NOMO-1 treated with DMSO at 0.1 percent for 48 hours (cell line): Measurements from ENCODE around the gene DESI2.
A peak's percentile ranks its signal among the peaks of the same experiment; 100 is the strongest.
"Not testable (repeated sequence)": the region's sequence is repeated elsewhere in the genome, so short reads cannot be mapped to it uniquely, and the experiment has no call there.

ENCODE experiments used
- DNase-seq: peaks from one replicate; lab custom pipeline; 2025; ENCODE audit not compliant: unreplicated experiment; lab: John Stamatoyannopoulos, UW

DESI2 gene

DNA sequence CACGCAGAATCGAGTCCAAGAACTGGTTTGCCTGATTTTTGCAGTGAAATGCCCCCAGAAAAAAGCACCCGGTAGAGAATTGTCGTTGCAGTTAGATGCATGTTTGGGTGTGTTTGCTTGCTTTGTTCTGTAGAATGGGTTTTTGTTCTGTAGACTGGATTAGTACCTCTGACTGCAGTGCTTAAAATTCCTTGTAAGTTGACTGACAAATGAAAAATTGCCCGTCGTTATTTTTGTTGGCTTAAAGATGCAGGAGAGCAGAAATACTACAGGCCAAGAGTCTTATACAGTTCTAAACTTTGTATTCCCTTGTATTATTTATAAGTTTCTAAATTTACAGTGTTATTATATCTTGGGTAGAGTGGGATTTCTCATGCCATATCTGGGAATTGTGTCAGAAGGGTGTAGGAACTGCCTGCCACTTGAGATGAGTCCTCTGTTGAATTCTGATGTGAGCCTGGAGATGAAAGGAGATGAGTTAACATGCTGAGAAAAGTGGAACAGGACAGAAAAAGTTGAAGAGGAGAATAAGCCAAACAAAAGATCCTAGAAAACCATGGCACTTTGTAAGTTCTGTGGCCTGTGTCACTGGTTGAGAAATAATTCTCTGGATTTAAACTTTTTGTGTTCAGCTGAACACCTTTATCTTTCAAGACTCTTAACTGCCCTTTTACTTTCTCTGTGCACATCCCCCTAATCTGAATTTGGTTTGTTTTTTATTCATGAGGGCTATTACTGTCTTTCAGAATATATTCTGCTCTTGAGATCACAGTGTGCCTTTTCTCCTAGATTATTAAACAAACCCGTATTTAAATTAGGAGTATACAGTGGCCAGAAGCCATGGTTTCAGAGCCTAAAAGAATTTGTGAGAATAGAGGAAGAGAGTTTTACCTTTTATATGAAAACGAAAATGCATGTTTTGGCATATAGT is 1.4 kb downstream of the DESI2 start:
- peak; percentile 1 for DNase-seq

DNA sequence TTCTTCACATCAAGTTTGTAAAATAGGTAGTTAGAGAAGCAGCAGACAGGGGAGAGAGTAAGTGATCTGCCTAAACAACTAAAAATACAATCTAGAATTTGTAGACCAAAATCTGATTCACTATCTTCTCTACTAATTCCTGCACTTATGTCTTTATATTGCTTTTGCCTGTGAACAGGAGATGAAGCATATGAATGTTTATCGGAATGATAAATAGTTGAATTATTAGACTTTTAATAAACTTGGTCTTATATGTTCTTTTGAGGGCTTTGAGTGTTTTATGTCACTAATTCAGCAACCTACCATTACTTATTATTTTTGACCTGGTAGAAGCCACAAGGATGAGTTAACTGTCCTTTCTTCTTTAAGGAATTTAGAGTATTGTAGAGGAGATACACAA is 2.3 kb downstream of the DESI2 start:
- no peak for DNase-seq

DNA sequence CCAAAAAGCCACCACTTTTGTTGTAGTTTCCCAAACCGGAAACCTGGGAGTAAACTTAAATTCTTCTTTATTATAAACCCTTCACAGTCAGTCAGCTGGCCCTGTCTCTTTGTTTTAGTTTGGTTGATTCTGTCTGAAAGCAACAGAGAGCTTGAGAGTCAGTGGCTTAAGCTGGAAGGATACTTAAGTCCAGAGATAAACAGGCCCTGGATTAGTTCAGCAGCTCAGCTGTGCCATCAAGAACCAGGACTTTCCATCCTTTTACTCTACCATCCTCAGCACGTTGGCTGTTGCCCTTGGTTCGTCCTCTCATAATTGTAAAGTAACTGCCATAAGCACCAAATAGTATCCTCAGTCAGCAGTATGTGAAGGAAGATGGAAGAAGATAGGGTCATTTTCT is 4.5 kb downstream of the DESI2 start:
- no peak for DNase-seq

DNA sequence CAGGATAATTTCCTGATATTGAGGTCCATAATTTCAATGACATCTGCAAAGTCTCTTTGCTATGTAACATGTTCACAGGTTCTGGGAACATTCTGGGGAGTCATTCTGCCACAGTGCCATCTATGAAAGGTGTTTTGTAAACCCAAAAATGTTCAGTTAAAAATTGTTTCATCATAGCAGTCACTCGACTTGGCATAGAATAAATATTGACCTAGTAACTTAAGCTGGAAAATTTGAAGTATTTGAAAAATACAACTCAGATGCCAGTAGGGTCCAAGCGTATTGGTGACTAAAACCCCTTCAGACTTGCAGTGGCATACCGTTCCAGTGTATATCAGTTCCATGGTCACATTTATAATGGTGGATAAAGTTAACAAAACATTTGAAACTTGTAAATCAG is 6.8 kb downstream of the DESI2 start:
- DNase-seq, result no peak

DNA sequence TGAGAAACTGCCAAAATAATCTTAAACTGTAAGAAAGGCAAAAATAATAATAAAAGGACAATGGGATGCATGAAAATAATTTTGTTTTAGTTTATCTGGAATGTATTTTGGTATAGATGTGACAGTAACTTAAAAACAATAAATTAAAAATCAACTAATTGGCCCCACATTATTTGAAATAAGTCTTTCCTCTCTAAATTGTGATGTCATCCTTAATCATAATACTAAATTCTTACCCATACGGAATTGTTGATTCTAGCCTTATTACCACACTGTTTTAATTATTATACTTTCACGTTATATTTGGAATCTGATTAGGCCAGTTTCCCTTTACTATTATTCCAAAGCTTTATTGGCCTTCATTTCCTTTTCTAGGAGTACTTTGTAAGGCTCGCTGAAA is 7.7 kb downstream of the DESI2 start:
- DNase-seq, result no peak

DNA sequence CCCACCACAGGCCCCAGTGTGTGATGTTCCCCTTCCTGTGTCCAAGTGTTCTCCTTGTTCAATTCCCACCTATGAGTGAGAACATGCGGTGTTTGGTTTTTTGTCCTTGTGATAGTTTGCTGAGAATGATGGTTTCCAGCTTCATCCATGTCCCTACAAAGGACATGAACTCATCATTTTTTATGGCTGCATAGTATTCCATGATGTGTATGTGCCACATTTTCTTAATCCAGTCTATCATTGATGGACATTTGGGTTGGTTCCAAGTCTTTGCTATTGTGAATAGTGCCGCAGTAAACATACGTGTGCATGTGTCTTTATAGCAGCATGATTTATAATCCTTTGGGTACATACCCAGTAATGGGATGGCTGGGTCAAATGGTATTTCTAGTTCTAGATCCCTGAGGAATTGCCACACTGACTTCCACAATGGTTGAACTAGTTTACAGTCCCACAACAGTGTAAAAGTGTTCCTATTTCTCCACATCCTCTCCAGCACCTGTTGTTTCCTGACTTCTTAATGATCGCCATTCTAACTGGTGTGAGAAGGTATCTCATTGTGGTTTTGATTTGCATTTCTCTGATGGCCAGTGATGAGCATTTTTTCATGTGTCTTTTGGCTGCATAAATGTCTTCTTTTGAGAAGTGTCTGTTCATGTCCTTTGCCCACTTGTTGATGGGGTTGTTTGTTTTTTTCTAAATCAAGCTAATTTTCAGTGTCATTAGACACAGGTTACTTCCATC is 8.8 kb downstream of the DESI2 start:
- not testable (repeated sequence) for DNase-seq

DNA sequence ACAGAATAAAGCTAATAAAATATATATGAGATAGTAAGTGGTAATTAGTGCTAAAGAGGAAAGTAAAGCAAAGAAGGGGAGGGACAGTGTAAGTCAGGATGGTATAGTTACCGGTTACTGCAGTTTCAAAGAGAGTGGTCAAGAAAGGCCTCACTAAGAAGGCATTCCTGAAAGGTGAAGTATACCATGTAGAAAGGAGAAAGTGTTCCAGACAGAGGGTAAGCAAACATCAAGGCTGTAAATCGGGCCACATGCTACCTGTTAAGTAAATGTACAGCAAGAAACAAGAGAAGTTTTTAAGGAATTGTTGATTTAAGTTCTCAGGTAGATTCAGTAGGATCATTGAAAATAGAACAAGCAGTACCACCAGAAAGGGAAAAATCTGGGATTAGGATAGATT is 9.7 kb downstream of the DESI2 start:
- DNase-seq, result no peak

DNA sequence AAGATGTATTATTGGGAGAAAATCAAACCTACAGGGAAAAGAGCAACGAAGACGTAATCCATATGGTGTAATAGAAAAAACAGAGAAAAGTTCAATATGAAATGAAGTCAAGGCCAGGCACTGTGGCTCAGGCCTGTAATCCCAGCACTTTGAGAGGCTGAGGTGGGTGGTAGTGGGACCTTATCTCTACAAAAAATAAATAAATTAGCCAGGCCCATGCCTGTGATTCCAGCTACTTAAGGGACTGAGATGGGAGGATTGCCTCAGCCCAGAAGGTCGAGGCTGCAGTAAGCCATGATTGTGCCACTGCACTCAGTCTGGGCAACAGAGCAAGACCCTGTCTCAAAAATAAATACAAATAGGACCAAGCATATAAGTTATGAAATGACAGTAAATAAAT is 11.4 kb downstream of the DESI2 start:
- DNase-seq, result no peak

DNA sequence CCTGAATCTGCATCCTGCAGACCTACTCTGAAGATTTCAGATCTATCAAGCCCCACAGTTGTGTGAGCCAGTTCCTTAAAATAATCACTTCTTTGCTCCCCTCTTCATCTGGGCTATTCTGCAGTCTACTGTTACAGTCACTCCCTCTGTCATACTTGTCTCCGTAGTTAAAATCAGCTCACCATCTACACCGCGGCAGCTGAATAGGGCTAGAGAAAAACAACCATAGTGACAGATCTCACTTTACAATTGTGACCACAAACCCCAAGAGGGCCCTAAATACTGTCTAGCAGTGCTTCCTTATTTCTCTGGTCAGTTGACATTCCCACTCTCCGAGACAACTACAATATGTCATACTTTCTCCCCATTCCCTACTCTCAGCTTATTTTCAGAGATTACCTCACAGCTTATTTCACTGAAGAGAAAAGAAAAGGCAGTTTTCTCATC is 12.9 kb downstream of the DESI2 start:
- peak; percentile 57 for DNase-seq

DNA sequence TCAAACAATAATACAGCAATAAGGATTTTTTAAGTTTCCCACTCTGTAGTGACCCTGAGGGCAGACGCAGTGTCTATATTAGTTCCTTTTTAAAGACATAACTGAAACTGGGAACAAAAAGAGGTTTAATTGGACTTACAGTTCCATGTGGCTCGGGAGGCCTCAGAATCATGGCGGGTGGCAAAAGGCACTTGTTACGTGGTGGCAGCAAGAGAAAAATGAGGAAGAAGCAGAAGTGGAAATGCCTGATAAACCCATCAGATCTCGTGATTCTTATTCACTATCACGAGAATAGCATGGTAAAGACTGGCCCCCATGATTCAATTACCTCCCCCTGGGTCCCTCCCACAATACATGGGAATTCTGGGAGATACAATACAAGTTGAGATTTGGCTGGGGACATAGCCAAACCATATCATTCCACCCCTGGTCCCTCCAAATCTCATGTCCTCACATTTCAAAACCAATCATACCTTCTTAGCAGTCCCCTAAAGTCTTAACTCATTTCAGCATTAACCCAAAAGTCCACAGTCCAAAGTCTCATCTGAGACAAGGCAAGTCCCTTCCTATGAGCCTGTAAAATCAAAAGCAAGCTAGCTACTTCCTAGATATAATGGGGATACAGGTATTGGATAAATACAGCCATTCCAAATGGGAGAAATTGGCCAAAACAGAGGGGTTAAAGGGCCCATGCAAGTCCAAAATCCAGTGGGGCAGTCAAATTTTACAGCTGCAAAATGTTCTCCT is 13.9 kb downstream of the DESI2 start:
- DNase-seq, result peak; percentile 13

DNA sequence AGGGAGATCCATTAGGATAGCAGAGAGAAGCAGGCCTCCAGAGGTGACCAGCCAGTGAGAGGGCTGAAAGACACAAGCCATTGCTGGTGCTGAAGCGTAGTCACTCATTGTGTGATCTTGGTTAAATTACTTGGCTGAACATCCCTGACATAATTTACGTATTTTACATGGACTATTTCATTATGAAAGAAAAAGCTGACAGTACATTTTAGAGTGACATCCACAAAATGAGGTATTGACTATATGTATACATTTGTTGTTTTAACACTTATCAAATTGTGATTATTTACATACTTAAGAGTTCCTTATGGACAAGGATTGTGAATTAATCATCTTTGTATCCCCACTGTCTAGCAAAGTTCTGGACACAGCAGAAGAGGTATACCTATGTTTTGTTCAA is 14.9 kb downstream of the DESI2 start:
- no peak for DNase-seq

DNA sequence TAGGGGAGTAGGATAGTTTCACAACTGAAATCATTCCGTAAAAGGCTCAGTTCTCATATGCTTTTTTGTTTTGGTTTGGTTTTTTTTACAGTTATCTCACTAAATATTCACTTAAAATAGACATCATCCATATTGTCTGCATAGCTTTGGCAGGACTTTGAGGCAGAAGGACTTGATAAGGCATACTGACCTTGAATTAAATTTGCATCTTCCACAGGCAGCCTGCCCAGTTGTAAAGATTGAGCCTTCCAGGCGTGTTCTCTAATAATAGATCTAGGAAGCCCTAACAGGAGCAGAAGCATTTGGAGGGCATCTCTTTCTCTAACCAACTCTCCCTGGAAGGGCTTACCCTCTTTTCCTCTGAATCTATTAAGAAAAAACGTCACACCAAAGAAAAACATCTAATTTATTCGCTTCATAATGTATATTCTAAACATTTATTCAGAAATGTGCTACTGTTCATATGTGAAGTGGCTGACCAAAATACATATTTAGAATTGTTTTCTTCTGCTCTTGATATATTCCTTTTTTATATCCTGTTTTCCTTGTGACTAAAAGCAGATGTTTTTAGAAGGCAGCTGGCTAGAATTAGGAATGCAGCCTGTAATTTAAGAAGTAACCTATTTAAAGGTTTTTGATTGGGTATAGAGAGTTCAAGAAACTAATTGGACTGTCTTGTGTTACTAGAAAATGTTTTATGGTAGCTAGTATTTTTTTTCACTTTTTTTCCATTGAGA is 20.2 kb downstream of the DESI2 start:
- no peak for DNase-seq

DNA sequence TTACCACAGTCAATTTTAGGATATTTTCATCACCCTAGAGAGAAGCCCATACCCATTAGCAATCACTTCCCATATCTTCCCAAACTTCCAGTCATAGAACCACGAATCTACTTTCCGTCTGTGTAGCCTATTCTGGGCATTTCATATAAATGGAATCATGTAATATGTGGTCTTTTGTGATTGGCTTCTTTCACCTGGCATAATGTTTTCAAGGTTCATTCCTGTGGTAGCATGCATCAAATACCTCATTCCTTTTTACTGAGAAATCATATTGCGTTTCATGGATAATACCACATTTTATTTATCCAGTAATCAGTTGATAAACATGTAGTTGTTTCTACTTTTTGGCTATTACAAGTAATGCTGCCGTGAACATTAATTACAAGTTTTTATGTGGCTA is 21.5 kb downstream of the DESI2 start:
- DNase-seq, result no peak

DNA sequence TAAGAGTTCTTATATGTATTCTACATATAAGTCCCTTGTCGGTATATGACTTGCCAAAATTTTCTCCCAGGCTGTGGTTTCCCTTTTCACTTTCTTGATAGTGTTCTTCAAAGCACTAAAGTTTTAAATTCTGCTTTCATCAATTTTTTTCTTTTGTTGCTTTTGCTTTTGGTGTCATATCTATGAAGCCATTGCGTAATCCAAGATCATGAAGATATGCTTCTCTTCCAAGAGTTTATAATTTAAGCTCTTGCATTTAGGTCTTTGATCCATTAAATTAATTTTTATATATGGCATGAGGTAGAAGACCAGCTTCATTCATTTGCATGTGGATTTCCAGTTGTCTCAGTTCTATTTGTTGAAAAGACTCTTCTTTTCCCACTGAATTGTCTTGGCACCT is 22.2 kb downstream of the DESI2 start:
- no peak for DNase-seq

DNA sequence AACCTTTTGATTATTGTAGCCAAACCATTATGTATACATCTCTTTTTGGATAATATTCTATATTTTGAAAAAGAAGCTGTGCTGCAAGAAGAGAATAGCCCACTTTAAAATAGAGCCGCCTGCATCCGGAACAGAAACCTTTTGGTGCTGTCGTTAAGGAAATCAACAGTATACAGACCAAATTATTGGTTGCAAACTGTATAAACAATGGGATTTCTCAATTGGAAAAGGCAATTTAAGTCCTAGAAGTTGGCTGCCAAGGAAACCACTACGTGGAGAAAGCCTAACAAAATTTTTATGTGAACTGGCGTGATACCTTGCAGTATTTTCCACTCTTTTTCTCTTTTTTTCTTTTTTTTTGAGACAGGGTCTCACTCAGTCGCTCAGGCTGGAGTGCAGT is 25.8 kb downstream of the DESI2 start:
- no peak for DNase-seq

DNA sequence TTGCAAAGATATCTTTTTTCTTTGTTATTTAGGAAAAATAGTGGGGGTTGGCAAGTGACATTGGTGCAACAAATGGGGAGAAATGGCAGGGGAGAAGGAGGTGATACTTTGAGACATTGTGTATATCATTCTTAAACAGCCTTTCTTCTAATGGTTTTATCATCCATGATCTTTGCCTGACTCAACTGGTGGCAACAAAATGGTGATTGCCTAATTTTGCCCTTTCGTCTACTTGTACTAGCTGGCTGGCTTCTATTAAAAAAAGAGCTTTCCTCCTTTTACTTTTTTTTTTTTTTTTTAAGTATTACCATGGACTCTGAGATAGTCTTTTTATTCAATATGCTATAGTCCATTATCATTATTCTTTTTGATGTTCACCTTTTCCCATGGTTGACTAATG is 27.7 kb downstream of the DESI2 start:
- no peak for DNase-seq

DNA sequence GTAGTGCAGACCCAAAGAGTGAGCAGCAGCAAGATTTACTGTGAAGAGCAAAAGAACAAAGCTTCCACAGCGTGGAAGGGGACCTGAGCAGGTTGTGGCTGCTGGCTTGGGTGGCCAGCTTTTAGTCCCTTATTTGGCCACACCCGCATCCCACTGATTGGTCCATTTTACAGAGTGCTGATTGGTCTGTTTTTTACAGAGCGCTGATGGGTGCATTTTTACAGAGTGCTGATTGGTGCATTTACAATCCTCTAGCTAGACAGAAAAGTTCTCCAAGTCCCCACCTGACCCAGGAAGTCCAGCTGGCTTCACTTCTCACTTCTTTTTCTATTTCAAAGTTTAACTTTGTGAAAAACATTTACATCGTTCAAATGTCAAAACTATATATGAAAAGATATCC is 29.2 kb downstream of the DESI2 start:
- DNase-seq, result not testable (repeated sequence)

DNA sequence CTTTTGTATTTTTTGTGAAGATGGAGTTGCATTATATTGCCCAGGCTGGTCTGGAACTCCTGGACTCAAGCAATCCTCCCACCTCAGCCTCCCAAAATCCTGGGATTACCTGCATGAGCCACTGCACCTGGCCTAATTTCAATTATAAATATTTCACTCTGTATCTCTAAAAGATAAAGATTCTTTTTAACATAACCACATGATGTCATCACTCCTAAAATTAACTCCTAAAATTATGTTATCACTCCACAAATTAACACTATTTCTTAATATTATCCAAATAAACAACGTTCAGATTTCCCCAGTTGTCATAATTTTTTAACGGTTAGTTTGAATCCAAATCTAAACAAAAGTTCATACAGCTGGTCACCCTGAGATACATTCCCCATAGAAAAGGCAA is 43.0 kb downstream of the DESI2 start:
- no peak for DNase-seq

DNA sequence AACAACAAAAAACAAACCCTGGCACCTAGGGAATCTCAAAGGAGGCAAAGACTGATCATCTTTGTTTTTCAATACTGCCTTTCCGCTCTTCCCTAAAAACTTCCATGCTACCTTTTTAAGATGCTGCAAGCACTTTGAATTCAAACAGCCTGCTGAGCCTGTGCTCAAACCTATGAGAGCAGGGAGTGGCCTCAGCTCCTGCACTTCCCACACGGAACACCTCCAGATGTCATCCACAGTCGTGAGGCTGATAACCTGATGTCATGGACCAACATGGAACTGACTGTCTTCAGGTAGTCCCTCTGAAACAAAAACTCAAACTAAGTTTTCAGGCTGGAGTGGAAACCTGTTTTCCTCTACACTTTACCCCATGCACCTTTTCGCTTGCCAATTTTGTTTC is 46.8 kb downstream of the DESI2 start:
- no peak for DNase-seq

DNA sequence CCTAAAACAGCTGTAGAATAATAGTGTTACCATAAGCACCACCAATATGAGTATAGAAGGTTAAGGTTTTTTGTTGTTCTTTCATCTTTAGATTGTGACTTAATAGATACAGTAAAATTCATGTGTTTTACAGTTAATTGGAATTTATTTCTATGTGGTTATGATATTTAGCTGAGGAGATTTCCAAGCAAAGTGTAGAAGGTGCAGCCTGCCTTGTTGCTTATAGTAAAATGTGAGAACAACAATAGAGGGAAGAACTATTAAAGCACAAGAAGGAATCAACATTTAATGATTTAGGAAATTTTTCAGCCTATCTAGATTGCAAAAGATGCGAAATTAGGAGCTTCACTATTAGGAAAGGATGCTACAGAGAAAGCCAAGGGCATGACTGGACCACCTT is 47.9 kb downstream of the DESI2 start:
- DNase-seq, result no peak

DNA sequence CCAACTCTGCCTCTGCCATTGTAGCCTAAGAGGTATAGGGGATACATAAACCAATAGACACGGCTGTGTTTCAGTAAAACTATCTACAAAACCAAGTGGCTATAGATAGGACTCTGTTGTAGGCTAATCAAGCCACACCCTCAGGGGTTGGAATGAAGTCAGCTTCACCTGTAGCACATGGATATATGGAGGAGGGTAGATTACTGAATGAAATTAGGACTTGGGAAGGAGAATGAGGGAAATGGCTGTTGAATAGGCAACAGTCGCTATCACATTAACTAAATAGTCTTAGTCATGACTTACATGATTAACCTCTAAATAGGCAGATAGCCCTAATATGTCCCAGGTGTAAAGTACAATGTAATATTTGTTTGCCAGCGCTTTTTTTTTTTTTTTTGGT is 49.7 kb downstream of the DESI2 start:
- no peak for DNase-seq
